ENCODE results near the gene MASP1.

MASP1 gene

DNA sequence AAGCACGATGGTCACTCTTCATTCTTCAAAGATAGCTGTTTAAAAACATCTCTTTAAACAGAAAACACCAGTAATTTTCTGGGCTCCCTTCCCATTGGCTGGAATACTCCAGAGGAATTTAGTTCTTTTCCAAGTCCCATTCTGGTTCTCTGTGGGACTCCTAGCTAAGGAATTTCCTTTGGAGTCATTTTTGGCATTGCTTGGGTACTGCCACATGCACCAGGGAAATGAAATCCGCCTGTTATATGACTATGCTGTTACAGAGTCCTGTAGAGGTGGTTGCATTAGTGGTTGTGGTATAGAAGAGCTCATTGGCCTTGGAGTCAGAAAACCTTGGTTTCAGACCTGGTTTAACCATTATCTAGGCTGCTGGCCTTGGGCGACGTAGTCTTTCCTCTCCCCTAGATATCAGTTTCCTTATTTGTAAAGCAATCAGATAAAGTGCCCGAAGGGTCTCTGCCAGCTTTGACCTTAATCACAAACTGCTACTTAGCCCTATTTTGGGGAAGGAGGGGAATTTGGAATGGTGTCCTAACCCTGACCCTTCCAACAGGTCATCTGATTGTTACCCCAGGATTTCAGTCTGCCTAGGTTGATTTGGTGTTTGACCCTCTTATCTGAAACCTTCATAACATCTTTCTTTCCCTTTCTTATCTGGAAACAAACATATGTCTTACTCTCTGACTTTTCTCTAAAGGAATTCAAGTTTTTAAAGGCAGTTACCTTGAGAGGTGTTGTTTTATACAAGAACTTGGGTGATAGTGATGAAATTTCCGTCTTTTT, 80.8 kb downstream of the MASP1 start:
- H3K4me2 ChIP-seq = no peak overlapping the region
- no peaks in the 10 kb centered on the region for H4K20me1 ChIP-seq (ENCODE audit: insufficient read depth)
- no peak overlapping the region for H3K4me3 ChIP-seq (IDR thresholded peaks at IDR 0.05; ENCODE audit: insufficient read depth, low read depth, low read length)

DNA sequence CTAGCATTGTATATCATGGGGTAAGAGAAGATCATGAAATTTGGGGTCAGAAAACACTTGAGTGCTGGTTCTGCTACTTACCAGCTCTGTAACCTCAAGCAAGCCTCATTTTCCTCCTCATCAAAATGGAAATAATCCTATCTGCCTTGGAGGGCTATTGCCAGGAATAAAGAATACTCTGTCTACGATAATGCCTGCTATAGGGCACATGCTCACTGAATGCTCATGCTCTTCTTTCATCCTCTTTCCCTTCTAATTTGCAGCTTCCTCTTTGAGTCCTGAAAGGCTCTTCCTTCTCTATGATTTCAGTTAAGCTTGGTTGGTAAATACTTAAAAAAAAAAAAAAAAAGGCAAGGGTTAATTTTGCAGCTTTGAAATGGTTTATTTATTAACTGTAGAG, 81.4 kb downstream of the MASP1 start:
- TF ChIP-seq CTCF (conservative IDR thresholded peaks at IDR 0.05; ENCODE audit: low read depth, low read length) = no peak
- Histone ChIP-seq H3K27ac (no peak overlapping the region), H3K9ac (no peak overlapping the region), H3K79me2 (ENCODE audit: insufficient read depth, low read depth) (no peaks in the 10 kb centered on the region), H3K4me2 (no peak overlapping the region), H3K4me1 (ENCODE audit: low read depth, poor library complexity, severe bottlenecking) (no peaks in the 10 kb centered on the region), H3K4me3 (IDR thresholded peaks at IDR 0.05; ENCODE audit: insufficient read depth, low read depth, low read length) (no peak overlapping the region), H2AFZ (ENCODE audit: low read depth) (no peak overlapping the region), H3K36me3 (ENCODE audit: insufficient read depth) (no peaks in the 10 kb centered on the region), H3K27me3 (ENCODE audit: insufficient read depth, low read depth) (no peaks in the 10 kb centered on the region), H4K20me1 (ENCODE audit: insufficient read depth) (no peaks in the 10 kb centered on the region)

More for the DNA sequence above, 80.8 kb downstream of the MASP1 start:
- H3K9ac ChIP-seq = no peak overlapping the region
- no peak overlapping the region for H2AFZ ChIP-seq (ENCODE audit: low read depth)
- no peaks in the 10 kb centered on the region for H3K79me2 ChIP-seq (ENCODE audit: insufficient read depth, low read depth)
- H3K36me3 ChIP-seq (ENCODE audit: insufficient read depth) = no peaks in the 10 kb centered on the region
- no peak for TF ChIP-seq CTCF (conservative IDR thresholded peaks at IDR 0.05; ENCODE audit: low read depth, low read length)
- H3K27me3 ChIP-seq (ENCODE audit: insufficient read depth, low read depth) = no peaks in the 10 kb centered on the region
- no peaks in the 10 kb centered on the region for H3K4me1 ChIP-seq (ENCODE audit: low read depth, poor library complexity, severe bottlenecking)
- H3K27ac ChIP-seq = no peak overlapping the region

- Histone ChIP-seq H3K27me3 (ENCODE audit: insufficient read depth, low read depth) (no peaks in the 10 kb centered on the region), H3K79me2 (ENCODE audit: insufficient read depth, low read depth) (no peaks in the 10 kb centered on the region), H3K4me2 (no peak overlapping the region), H3K9ac (no peak overlapping the region), H3K4me3 (IDR thresholded peaks at IDR 0.05; ENCODE audit: insufficient read depth, low read depth, low read length) (no peak overlapping the region), H3K4me1 (ENCODE audit: low read depth, poor library complexity, severe bottlenecking) (no peaks in the 10 kb centered on the region), H3K27ac (no peak overlapping the region), H3K36me3 (ENCODE audit: insufficient read depth) (no peaks in the 10 kb centered on the region), H4K20me1 (ENCODE audit: insufficient read depth) (no peaks in the 10 kb centered on the region), H2AFZ (ENCODE audit: low read depth) (no peak overlapping the region)
- no peak for TF ChIP-seq CTCF (conservative IDR thresholded peaks at IDR 0.05; ENCODE audit: low read depth, low read length)
Observed at GRCh38 chr3:187209491-187209890, 82.0 kb downstream of the MASP1 start.

- TF ChIP-seq CTCF (conservative IDR thresholded peaks at IDR 0.05; ENCODE audit: low read depth, low read length) = no peak
- H3K4me2 ChIP-seq = no peak overlapping the region
Observed at GRCh38 chr3:187208159-187208558, 83.4 kb downstream of the MASP1 start.

More at GRCh38 chr3:187208159-187208558, 83.4 kb downstream of the MASP1 start:
- H3K79me2 ChIP-seq (ENCODE audit: insufficient read depth, low read depth) = no peaks in the 10 kb centered on the region
- H3K27ac ChIP-seq = no peak overlapping the region
- H3K4me3 ChIP-seq (IDR thresholded peaks at IDR 0.05; ENCODE audit: insufficient read depth, low read depth, low read length) = no peak overlapping the region
- no peaks in the 10 kb centered on the region for H3K27me3 ChIP-seq (ENCODE audit: insufficient read depth, low read depth)
- no peaks in the 10 kb centered on the region for H3K36me3 ChIP-seq (ENCODE audit: insufficient read depth)
- no peaks in the 10 kb centered on the region for H3K4me1 ChIP-seq (ENCODE audit: low read depth, poor library complexity, severe bottlenecking)
- H4K20me1 ChIP-seq (ENCODE audit: insufficient read depth) = no peaks in the 10 kb centered on the region
- H2AFZ ChIP-seq (ENCODE audit: low read depth) = no peak overlapping the region
- no peak overlapping the region for H3K9ac ChIP-seq

Measured in KMS-11 (cell line).